Ishikawa (cell line): ENCODE measurements around the gene RPS13.

Source experiments
- CEBPB ChIP-seq: IDR thresholded peaks from 2 replicates; pipeline ENCODE4 v1.6.1; 2012
- CREB1 ChIP-seq: IDR thresholded peaks from 2 replicates; pipeline ENCODE4 v1.6.1; 2012; ENCODE audit warnings: low read depth
- EGR1 ChIP-seq: IDR thresholded peaks from 2 replicates; pipeline ENCODE4 v1.6.1; 2012
- EP300 ChIP-seq: IDR thresholded peaks from 2 replicates; pipeline ENCODE4 v1.6.1; 2012; ENCODE audit warnings: borderline replicate concordance
- RAD21 ChIP-seq: IDR thresholded peaks from 2 replicates; pipeline ENCODE4 v1.6.1; 2012; ENCODE audit warnings: low read depth
- TAF1 ChIP-seq: IDR thresholded peaks from 2 replicates; pipeline ENCODE4 v1.6.1; 2012; ENCODE audit warnings: low read depth, mild to moderate bottlenecking
- TEAD4 ChIP-seq: IDR thresholded peaks from 2 replicates; pipeline ENCODE4 v1.6.1; 2012
- ZBTB7A ChIP-seq: IDR thresholded peaks from 2 replicates; pipeline ENCODE4 v1.6.1; 2012; ENCODE audit warnings: low read depth
- TF ChIP-seq, protein P1 (sequence below): IDR thresholded peaks from 2 replicates; pipeline ENCODE4 v1.6.1; 2012; ENCODE audit warnings: low read depth, mild to moderate bottlenecking

DNA sequence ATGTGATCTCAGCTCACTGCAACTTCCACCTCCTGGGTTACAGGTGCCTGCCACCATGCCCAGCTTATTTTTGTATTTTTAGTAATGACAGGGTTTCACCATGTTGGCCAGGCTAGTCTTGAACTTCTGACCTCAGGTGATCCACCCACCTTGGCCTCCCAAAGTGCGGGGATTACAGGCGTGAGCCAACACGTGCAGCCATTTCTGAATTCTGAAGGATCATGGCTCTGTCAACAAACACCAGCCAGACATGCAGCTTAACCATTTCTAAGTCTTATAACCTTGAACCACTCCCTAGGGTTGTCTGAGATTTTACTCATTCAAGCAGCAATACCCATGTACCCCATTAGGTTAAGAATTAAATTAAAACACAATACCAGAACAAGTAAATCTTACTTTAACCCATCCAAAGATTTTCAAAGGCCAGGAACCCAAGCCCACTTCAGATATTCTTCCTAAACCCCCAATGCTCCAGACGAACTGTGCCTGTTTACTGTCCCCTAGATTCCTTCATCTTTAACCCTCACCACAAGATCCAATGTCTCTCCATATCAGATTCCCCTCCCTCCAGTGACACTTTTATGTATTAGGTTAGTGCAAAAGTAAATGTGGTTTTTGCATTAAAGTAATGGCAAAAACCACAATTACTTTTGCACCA is 4.0 kb downstream of the RPS13 start:
- TF ChIP-seq, protein P1, sequence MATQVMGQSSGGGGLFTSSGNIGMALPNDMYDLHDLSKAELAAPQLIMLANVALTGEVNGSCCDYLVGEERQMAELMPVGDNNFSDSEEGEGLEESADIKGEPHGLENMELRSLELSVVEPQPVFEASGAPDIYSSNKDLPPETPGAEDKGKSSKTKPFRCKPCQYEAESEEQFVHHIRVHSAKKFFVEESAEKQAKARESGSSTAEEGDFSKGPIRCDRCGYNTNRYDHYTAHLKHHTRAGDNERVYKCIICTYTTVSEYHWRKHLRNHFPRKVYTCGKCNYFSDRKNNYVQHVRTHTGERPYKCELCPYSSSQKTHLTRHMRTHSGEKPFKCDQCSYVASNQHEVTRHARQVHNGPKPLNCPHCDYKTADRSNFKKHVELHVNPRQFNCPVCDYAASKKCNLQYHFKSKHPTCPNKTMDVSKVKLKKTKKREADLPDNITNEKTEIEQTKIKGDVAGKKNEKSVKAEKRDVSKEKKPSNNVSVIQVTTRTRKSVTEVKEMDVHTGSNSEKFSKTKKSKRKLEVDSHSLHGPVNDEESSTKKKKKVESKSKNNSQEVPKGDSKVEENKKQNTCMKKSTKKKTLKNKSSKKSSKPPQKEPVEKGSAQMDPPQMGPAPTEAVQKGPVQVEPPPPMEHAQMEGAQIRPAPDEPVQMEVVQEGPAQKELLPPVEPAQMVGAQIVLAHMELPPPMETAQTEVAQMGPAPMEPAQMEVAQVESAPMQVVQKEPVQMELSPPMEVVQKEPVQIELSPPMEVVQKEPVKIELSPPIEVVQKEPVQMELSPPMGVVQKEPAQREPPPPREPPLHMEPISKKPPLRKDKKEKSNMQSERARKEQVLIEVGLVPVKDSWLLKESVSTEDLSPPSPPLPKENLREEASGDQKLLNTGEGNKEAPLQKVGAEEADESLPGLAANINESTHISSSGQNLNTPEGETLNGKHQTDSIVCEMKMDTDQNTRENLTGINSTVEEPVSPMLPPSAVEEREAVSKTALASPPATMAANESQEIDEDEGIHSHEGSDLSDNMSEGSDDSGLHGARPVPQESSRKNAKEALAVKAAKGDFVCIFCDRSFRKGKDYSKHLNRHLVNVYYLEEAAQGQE, result no peak
- TF ChIP-seq TEAD4 (no peak), TAF1 (no peak), RAD21 (no peak), ZBTB7A (no peak), CREB1 (no peak), EGR1 (no peak), CEBPB (no peak), EP300 (no peak)
